GM21360 (cell line): ENCODE results near the gene HMGN2.
A peak's percentile ranks its signal among the peaks of the same experiment; 100 is the strongest.

Experiments
- ATAC-seq: cut with Tn5 transposase; IDR thresholded peaks from one replicate; pipeline ENCODE4 v1.9.1; 2021; ENCODE audit warnings: mild to moderate bottlenecking, moderate library complexity; ENCODE audit not compliant: unreplicated experiment

The HMGN2 gene

GRCh38 chr1:26472320-26472900 lies at the start of gene HMGN2:
Gene HMGN2, plus strand, starts transcription at chr1:26472440. Its CDS starts 173 bp downstream, at chr1:26472613.
- peak; percentile 50 for ATAC-seq

DNA sequence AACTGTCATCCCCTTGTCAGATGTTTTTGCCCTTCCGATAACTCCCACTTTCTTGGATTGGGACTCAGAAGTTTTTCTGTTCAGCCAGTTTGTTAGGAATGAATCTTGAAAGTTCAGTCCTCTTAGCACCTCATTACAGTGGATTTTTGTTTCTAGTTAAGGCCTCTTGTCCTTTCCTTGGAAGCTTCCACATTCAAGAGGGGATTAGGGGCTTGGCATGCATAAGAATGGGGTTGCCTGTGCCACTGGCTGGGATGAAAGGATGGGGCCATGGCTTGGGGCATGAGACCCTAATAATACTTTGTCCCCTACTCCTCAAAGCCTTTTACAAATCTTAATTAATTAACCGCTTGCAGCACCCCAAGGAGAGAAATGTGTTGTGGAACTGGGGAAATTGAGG lies 42.5 kb upstream of the HMGN2 start:
- ATAC-seq = no peak

GRCh38 chr1:26431979-26432695 lies 40.1 kb upstream of the HMGN2 start, which contains the start of gene DHDDS:
Gene DHDDS, plus strand, starts transcription at chr1:26432321. Its CDS starts 625 bp downstream, at chr1:26432946.
- ATAC-seq = peak; percentile 93

- no peak for ATAC-seq
These were observed 39.4 kb upstream of the HMGN2 start for GRCh38 chr1:26432793-26433192.

DNA sequence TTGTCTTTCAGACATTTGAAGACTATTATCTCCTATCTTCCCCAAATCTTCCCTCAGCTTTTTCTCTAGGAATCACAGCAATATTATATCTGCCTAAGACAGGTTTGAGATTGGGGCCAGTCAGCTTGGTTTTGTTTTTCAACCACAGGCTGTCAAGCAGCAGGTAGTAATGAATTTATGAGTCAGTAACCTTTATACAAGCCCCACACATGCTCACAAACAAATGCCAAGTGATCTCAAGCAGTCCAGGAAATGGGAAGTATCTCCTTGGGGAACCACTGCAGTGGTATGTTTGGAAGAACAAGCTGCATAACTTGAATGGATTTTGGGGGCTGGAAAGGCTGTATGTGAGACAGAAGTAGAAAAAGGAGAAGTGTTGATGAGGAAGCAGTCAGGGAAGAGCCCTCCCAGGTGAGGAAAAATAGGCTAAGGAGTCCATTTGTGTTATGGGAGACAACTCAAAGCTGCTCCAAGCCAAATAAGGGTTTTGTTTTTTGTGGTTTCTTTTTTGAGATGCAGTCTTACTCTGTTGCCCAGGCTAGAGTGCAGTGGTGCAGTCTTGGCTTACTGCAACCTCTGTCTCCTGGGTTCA lies 38.0 kb upstream of the HMGN2 start:
- ATAC-seq = no peak

DNA sequence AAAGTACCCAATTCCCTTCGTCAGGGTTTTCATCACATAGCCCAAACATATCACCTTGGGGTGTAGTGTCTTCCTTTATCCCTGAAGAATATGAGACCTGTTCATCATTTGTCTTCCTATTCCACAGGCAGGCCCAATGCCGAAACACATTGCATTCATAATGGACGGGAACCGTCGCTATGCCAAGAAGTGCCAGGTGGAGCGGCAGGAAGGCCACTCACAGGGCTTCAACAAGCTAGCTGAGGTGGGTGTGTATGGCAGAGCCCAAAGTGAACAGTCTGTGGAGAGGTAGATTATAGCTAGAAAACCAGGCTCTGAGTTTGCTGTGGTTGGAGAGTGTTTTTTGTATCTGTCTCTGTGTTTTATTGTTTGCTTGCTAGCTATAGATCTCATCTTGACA lies 34.2 kb upstream of the HMGN2 start:
- ATAC-seq = no peak

DNA sequence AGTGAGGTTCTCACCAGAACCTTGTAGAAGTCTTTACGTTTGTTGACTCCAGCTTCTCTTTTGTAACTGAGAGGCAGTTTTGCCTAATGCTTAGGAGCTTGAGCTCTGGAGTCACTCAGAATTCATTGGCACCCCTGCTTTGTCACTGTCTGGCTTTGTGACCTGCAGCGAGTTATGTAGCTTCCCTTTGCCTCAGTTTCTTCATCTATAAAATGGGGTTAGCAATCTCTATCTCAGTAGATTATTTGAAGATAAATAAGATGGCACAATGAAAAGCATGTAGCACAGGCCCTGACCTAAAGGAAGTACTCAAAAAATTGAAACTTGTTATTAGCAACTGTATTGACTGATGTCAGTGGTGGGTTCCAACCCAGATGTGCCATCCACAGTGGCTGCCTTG lies 32.0 kb upstream of the HMGN2 start:
- ATAC-seq = no peak

GRCh38 chr1:26449868-26450267 lies 22.4 kb upstream of the HMGN2 start:
- no peak for ATAC-seq

DNA sequence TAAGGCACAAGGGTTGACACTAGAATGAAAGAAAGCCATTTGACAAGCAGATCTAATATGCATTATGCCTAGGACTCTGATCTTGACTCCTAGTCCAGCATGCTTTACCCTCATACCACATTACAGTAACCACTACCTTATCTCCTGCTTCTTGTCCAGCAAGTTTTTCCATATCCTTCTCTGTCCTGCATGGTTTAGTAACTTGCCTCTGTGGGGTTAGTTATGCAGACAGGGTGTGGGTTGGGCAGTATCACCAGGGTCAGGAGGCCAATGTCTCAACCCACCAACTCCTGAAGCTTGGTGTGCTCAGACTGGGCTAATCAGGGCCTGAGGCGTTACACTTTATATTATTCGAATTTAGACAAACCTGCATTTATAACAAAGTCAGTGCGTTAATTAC lies 21.3 kb upstream of the HMGN2 start:
- ATAC-seq = no peak

GRCh38 chr1:26452459-26453183 lies 19.6 kb upstream of the HMGN2 start:
- ATAC-seq = no peak

DNA sequence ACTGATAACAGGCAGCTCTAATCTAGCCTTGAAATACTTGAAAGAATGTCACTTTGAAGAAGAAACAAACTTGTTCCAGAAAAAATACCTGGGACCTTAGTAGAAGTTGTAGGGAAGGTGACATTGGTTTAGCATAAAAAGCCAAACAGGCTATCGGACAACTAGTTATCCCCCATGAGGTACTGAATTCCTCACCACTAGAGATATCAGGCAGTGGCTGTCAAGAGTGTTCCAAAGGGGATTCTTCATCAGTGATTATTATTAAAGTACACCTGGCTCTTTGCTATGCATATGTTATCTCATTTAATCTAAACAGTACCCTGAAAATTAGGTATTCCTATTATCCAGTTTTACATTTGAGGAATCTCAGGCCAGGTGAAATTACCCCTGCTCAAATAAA lies 13.1 kb upstream of the HMGN2 start:
- ATAC-seq = no peak

DNA sequence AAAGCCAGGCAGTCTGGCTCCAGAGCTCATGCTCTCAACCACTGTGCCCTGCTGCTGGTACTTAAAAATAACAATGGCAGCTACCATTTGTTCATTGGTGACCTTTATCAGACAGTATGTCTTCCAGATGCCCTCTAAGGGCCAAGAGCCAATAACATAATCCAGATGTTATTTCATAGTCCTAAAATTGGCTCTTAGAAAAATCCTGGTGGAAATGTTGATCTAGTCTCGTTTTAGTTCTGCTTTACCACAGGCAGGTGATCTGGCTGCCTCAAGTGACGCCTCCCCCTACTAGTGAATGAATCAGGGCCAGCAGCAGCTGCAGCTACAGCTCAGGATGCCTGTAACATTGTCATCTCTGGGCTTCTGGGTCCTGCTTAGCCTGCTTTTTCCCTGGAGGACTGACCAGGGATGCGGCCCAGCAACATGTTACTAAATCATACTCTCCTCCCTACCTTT lies 12.6 kb upstream of the HMGN2 start:
- ATAC-seq = no peak

DNA sequence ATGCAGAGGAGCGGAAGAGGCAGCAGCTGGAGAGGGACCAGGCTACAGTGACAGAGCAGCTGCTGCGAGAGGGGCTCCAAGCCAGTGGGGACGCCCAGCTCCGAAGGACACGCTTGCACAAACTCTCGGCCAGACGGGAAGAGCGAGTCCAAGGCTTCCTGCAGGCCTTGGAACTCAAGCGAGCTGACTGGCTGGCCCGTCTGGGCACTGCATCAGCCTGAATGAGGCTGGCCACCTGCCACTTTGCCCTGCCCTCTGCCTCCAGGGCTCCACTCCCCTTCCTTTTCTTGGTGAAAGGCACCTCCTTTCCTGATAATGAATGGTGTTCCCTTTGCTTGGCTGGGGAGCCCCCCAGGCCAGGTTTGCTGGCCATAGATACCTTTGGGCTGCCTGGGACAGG lies 3.3 kb upstream of the HMGN2 start:
- ATAC-seq = no peak

DNA sequence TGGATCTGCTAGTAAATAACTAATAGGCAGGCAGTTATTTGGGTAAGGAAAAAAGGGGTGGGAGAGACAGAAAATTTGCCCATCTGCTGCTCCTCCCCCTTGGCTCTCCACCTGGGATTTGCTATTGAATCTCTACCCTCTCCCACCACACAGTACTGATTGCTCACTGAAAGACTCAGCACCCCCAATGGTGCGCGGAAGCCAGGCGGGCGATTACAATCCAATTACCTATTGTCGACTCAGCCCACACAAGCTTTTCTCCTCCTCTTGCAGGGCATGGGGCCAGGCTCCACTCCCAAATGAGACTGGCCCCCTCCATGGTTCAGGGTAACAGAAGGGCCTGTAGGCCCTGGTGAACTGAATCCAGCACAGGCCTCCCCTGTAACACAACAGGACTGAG lies 2.7 kb upstream of the HMGN2 start:
- ATAC-seq = no peak

DNA sequence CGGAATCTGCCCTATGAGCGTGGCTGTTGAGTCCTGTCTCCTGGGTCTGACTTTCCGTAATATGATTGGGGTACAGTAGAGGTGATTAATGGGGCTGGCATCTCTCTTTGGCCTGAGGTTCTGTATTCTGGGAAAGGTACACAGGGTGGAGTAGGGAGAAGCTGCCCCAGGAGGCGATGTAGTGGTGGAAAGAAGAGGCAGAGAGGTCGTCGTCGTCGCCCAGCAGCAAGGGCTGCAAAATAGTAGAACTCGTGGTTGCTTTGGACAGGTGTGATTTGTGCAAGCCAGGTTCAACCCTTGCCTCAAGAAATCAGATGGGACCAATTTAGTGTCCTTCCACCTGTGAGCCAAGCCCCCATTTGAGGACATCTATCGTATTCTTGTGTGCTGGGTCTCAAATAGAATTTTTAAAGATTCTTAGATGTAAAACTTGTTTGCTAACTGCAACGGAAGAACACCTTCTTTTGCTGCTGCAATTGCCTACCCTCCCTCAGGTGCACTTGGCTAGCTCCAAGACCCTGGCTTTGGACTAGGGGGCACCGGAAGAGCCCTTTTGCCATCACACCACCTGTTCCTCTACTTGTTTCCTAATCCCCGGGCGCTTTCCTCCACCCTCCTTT lies 1.3 kb upstream of the HMGN2 start:
- no peak for ATAC-seq

- ATAC-seq = peak; percentile 13
These were observed 531 bp upstream of the HMGN2 start for GRCh38 chr1:26471498-26472319.

DNA sequence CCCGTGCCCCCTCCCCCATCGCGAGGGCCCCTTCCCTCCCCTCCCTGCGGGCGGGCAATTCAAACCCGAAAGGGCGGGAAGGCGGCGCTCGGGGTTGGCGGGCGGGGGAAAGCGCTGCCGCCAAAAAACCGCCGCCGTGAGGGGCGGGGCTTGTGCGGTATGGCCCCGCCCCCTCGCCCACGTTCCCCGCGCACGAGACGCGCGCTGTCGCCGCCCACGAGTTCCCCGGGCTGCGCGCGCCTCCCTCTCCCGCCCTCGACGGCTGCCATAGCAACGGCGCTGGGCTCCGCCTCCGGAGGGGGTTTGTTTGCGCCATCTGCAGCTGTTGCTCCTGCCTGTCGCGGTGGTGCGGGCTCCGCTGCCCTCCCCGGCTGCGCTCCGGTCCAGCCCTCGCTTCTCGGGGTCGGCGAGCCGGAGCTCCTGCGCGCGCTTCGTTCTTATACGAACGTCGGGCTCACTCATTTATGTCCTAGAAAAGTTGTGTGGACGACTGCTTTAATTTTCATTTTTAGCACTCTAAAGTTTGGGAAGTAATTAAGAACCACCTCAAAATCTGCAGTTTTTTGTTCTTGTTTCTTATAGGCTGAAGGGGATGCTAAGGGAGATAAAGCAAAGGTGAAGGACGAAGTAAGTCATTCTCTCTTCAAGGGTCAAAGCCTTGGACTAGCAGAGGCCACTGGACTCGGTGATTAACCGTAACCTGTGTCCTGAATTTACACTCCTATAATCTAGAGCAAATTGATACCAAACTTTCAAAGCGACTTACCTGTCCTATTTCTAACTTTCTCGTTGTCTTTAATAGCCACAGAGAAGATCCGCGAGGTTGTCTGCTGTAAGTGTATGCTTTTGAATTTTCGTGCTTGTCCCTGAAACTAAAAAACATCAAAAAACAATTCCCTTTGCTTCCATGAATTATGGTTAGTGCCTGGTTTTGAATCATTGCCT lies 933 bp downstream of the HMGN2 start:
- peak; percentile 79 for ATAC-seq

DNA sequence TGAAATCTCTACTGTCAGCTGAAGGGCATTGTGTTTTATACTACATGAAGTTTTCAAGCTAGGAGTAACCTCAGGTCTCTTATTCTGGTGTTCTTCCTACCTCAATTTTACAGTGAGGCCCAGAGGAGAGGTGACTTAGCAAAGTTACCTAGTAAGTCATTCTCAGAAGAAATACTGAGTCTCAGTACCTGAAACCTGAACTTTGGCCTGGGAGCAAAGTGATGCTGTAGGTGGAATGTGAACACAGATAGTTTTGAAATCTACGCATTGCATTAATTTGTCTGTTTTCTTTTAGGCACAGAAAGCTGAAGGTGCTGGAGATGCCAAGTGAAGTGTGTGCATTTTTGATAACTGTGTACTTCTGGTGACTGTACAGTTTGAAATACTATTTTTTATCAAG lies 2.6 kb downstream of the HMGN2 start:
- ATAC-seq = no peak

- no peak for ATAC-seq
These were observed 3.7 kb downstream of the HMGN2 start for GRCh38 chr1:26475989-26476388.
